NCI-H146 (cell line): Measurements from ENCODE around the gene CHFR.
"Not testable (repeated sequence)": the region's sequence is repeated elsewhere in the genome, so short reads cannot be mapped to it uniquely, and the experiment has no call there.

ENCODE experiments used
- DNase-seq: peaks from one replicate; lab custom pipeline; 2025; lab: John Stamatoyannopoulos, UW

CHFR gene

DNA sequence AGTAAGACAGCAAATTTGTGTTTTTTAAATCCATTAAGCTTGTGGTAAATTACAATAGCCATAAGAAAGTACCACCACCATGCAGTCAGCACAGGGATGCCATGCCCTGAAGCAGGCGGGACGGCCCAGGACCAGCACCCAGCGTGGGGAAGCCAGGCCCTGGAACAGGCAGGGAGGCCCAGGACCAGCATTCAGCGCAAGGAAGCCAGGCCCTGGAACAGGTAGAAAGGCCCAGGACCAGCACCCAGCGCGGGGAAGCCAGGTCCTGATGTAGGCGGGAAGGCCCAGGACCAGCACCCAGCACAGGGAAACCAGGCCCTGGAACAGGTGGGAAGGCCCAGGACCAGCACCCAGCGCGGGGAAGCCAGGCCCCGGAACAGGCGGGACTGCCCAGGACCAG lies 13.2 kb downstream of the CHFR start:
- no peak for DNase-seq

DNA sequence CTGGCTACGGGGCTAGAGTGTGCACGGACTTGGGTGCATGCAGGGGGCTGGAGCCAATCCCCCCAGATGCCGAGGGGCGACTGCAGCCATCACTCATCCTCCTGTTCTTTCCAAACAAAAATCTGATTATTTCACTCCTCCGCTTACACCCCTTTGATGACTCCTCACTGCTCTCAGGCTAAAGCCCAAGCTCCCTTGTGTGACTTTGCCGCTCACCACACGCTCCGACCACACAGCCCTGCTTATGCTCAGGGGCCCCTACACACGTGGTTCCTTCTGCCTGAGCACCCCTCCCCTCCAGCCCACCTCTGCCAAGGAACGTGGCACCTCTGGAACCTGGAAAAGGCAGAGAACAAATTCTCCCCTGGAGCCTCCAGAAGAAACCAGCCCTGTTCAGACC lies 13.7 kb downstream of the CHFR start:
- no peak for DNase-seq

DNA sequence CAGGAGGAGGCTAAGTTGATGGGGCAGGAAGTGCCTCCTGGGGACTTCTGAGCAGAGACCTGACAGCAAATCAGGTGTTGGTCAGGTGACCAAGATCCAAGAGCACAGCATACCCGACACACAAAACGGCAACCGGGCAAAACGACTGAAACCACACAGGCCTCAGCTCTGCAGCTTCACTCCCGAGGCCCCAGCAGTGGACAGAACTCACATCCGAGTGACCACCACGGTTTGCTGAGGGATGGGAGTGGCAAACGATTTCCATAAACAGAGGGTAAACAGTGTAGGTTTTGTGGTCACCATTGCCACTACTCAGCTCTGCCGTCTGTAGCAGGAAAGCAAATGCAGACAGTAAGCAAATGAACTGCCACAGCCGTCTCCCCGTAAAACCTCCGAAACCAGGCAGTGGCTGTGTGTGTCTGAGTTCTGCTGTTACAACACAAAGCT lies 14.4 kb downstream of the CHFR start:
- DNase-seq: no peak

DNA sequence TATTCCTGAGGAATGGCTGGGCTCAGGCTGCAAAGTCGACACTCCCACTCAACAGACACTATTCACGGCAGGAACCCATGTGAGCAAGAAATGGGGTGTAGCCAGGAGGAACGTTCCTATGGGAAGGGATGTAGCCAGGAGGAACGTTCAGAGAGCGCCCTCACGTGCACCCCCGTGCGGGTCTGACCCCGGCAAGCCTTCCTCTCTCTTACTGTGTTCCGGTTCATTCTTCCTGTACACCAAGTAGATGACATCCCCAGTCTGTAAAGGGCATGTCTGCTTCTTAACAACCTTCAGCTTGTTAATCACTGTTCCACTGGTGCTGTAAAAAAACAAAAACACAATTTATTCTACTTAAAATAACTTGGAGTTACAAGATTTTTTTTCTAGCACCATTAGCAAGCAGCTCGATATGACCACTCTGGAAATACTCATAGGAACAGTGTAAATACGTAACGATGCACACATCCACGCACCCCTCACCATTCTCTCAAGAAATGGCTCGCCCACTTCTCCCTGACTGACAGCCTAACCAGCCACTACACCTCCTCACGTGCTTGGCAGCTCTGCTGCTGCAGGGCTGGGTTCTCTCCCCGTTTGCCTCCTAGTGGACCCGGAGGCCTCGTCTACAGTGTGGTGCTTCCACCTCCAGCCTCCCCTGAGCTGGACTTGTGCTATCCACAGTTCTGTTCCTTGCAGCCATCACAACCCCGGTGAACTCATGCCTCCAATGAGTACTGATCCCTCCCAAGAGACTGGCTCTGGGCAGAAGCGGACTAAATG lies 15.1 kb downstream of the CHFR start:
- DNase-seq: no peak

DNA sequence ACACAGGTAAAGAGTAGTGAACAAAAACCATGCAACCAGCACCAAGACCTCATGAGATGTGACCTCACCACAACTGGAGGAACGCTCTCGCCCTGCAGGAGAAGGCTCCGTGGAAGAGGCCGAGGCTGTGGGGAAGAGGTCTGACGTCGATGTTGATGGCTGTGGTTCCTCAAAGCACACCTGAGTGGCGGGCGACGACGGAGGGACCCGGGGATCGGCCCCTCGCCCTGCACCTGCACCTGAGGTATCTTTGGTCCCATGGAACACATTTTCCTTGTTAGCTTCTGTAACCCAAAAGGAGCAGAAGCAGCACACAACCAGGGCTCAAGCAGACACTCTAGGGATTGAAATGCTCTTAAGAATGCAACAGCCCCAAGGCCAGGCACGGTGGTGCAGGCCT lies 17.9 kb downstream of the CHFR start:
- no peak for DNase-seq

DNA sequence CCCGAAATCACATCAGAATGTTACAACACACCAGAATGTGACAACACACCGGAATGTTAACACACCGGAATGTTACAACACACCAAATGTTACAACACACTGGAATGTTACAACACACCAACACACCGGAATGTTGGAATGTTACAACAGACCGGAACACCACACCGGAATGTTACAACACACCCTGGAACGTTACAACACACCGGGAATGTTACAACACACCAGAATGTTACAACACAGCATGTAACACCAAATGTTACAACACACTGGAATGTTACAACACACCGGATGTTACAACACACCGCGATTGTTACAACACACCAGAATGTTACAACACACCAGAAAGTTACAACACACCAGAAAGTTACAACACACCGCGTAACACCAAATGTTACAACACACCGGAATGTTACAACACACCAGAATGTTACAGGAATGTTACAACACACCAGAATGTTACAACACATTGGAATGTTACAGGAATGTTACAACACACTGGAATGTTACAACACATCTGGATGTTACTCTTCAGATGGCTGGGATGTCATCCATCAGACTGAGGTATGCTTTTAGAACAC lies 21.1 kb downstream of the CHFR start:
- DNase-seq: no peak

DNA sequence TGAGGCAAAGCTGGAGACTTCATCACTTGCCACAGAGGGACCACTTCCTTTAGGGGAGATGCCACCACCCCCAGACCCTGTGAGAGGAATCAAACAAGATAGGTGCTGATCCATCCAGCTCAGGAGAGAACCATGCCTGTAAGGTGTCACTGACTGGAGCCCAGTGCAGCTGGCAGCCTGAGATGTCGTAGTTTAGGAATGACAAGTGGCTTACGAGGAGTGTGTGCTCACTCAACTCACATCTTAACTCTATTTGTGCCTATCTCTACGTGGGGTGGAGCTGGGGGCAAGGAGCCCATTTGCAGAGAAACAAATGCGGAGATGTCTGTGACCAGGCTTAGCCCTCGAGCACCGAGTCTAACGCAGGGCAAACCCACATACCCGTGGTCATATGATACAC lies 25.8 kb downstream of the CHFR start:
- no peak for DNase-seq

DNA sequence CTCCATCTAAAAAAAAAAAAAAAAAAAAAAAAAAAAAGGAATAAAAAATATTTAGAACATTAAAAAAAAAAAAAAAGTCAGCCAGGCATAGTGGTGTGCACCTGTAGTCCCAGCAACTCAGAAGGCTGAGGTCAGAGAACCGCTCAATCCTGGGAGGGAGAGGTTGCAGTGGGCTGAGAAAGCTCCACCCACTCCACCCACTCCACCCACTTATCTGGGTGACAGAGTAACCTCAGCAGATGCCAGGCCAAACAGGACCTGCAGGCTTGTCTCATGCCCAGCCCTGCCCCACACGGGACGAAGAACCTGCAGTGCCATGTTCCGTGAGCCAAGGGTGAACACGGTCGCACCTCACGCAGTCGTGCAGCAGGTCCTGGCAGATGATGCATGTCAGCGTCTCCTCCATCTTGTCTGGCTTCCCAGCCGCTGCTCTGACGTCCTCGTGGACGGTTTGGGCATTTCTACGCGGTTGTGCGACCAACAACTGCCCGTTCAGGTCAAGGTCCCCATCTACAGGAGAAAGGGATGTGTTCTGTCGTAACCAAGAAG lies 28.6 kb downstream of the CHFR start:
- no peak for DNase-seq

DNA sequence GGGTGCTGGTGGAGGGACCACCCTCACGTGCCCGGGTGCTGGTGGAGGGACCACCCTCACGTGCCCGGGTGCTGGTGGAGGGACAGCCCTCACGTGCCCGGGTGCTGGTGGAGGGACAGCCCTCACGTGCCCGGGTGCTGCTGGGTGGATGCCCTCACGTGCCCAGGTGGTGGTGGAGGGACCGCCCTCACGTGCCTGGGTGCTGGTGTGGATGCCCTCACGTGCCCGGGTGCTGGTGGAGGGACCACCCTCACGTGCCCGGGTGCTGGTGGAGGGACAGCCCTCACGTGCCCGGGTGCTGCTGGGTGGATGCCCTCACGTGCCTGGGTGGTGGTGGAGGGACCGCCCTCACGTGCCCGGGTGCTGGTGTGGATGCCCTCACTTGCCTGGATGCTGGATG lies 30.4 kb downstream of the CHFR start:
- DNase-seq: not testable (repeated sequence)

DNA sequence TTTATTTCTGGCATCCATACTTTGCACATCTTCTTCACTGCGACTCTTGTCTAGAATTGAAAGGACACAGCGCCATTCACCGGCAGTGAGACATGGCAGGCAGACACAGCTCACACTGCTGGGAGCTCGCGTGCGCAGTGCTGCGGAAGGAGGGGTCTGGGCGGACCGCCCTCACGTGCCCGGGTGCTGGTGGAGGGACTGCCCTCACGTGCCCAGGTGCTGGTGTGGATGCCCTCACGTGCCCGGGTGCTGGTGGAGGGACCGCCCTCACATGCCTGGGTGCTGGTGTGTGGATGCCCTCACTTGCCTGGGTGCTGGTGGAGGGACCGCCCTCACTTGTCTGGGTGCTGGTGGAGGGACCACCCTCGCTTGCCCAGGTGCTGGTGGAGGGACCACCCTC lies 30.8 kb downstream of the CHFR start:
- no peak for DNase-seq

DNA sequence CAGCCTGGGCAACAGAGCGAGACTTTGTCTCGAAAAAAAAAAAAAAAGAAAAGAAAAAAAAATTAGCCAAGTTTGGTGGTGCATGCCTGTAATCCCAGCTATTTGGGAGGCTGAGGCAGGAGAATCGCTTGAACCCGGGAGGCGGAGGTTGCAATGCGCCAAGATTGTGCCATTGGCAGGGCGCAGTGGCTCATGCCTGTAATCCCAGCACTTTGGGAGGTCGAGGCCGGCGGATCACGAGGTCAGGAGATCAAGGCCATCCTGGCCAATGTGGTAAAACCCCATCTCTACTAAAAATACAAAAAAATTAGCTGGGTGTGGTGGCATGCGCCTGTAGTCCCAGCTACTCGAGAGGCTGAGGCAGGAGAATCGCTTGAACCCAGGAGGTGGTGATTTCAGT lies 32.2 kb downstream of the CHFR start:
- DNase-seq: not testable (repeated sequence)

DNA sequence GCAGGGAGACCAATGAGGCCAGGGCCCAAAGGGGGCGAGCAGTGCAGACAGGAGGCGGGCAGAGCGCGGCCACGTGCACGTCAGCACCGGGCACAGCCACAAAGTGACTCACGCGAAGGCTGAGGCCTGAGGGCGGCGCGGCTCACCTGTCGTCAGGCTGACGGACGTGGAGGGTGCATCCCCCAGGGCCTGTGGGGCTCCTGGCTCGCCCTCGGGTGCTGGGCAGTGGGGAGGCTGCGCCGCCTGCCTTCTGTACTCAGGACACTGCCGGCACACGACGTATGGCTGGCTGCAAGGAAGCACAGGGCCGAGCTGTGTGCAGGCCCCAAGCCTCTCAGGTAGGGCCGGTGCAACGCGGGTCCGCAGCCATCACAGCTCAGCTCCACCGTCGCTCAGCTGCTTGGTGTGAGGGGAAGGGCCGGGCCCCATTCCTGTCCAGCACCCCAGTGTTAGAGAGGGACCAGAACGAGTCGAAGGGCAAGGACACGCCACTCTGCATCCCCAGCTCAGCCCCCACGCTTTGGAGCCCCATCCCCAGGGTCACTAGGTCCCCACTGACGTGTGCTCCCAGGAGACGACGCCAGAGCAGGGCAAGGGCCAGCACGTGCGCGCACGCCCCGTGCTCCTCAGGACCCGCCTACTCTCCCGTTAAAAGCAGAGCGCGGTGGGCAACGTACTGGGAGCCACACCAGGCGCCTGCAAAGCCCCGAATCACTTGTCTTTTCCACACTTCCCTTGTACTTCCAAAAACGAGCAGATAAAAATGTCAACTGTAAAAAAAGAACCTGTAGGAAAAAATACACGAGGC lies 33.9 kb downstream of the CHFR start:
- DNase-seq: no peak

DNA sequence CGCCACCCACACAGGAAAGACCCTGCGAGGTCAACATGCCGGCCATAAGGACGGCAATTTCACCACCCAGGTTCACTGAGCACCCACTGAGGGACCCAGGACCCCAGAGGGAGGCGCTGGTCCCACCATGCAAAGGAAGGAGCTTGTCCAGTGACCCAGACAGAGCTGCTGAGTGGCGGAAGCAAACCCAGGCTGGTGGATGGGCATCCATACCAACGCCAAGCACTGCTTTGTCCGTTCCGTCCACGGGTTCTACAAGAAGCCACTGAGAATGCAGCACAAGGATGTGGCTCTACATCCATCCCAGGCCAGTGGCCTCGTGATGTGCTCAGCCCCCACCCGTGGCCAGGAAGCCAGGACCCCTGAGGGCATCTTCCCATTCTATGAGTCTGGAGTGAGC lies 34.9 kb downstream of the CHFR start:
- no peak for DNase-seq

DNA sequence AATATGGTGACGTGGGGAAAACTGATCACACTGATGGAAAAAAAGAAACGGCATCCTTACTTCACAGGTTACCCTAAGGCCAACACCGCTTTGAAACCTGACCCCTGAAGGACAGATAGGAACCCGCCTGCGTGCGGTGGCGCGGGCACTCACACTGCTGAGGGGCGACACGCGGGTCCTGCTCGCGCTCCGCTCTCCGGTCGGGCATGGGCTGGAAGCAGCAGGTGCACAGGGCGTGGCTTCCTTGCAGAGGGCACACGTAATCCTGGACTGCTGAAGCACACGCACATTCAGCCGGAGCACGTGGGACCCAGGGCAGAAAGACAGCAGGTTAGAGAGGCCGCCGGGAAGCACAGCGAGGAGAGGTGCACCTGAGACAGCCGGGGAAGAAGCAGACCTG lies 35.9 kb downstream of the CHFR start:
- DNase-seq: no peak

DNA sequence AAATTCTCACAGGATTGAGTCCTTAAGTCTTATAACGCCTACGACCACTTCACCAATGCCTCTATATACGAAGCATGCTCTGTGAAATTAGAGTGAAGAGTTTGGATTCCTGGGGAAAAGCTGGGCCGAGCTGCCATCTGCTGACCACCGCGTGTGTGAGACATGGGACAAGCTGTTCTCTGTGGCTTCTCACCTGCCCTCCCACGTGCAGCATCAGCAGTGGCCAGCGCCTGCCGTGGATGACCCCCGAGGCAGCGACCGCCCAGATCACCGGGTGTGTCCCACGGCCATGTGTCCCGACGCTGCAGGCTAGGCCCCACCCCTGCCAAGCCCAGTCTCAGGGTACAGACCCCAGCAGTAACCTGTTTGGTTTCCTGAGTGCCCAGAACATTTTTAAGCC lies 37.1 kb downstream of the CHFR start:
- DNase-seq: no peak

DNA sequence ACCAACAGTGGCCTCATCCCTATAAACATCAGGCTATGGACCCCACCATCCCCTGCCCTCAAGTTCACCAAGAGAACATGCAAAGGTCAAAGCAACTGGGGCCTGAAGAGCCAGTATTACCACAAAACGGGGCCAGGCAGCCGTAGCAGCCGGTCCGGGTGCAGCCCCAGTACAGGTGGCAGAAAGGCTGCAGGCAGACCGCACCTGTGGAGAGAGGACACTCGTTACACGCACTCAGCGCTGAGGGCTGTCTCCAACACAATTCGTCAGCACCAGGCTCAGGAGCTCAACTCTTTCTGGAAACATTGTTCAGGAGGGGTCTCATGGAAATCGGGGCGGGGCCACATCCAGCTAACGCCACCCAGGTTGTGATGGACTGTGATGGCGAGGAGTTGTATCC lies 38.9 kb downstream of the CHFR start:
- DNase-seq: no peak

DNA sequence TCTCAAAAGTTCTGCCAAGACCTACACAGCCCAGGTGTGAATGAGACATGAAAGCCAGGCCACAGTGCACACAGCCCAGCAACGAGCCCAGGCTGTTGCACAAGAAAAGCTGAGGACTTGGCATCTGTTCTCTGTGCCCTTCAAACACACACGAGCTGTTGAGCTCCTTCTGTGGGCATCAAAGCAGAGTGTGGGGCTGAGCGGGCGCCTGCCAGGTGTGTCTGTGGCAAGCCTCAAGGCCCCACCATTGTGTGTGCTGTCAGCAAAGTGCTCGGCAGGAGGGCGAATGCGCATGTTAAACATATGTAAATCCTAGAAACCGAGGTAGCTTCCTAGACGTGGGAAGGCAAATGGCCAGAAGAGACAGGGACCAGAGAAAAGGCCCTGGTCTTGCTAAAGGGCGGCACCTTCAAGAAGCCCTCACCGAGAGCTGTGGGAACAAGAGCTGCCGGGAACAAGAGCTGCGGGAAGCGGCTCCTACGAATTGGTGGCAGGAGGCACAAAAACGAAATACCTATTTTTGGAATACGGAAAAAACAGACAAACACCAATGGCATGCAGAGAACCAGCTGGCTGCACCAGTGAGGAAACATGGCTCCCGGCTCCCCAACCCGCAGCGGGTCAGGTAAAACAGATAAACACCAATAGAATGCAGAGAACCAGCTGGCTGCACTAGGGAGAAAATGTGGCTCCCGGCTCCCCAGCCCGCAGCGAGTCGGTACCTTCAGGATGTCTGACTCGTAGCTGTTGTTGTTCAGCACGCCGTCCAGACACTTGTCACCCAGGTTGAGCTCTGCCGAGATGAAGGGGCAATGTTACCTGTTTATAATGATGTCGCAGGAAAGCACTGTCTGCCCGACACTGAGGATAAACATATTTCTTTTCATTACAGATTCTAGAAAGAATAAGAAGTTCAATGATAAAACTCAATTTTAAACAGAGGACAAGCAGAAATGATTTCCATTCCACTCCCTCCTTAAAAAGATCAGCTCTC lies 39.7 kb downstream of the CHFR start:
- no peak for DNase-seq

DNA sequence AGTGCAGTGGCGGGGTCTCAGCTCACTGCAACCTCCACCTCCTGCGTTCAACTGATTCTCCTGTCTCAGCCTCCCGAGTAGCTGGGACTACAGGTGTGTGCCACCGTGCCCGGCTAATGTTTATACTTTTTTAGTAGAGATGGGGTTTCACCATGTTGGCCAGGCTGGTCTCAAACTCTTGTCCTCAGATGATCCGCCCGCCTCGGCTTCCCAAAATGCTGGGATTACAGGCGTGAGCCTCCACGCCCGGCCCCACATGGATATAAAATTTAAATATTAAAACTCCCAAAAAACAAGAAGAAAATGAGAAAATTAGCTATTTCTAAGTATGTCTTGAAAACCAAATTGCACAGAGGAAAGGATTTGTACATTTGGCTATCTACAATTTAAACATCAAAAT lies 42.7 kb downstream of the CHFR start:
- not testable (repeated sequence) for DNase-seq

DNA sequence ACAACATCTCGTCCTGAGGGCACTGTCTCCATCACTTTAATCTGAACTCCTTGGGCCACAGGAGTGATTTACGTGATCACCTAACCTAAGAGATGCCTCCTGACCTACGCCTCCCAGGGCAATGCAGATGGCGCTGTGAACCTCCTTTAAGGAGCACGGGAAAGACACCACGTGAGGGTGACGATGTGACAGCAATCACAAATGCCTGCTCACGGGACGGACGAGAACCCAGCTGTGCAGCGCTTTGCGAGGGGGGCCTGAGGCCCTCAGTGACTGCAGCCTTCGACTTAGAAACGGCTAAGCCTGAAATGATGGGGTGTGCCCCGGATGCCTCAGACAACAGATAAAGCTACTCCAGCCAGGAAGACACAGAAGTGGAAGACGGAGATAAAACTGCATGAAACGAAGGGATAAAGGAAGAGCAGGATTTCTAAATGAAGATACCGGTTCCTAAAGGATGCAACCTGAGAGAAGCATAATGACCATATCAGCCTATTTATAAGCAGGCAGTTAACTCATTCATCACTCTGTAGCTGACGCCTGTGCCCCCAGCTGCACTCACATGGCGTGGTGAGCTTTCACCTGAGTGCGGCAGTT lies 44.9 kb downstream of the CHFR start:
- no peak for DNase-seq

DNA sequence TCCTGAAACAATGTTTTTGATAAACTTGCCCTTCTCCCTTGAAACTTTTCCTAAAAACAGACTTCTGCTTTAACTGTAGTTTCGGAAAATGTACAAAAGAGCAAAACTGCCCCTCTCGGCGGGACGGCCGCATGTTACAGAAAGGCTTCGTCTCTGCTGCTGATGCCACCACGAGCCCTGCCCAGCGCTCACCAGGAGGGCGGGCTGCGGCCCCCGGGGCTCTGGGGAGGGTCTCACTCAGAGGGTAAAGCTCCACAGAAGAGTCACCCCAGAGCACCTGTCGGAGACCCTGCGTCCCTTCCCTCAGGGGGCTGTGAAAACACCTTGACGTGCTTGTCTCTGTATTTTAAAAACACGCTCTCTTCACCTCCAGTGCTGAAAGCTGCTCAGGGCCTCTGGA lies 46.3 kb downstream of the CHFR start:
- no peak for DNase-seq

DNA sequence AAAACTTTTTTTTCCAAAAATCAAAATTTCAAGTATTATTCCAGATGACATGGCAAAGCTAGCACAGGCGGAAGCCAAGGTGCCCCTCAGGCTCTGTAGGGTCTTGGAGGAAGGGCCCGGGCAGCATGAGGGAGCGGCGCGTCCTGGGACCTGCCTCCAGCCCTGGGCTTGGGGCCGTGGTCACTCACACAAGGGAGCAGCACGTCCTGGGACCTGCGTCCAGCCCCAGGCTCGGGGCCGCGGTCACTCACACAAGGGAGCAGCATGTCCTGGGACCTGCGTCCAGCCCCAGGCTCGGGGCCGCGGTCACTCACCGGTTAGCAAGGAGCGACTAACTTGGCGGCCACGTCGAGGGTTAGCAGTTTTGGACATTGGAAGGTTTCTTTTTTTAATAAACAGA lies 46.9 kb downstream of the CHFR start:
- no peak for DNase-seq
